ENCODE results near the gene PIK3R6. TPM values are rescaled to one million over a fixed set of nuclear protein-coding genes. Genes with fewer than 3 reads are reported as not detected.

The PIK3R6 gene
- total RNA-seq, 6 experiments from 2014 or later = 0.18 to 0.62 (median 0.25) TPM; not detected in 1

GRCh38 chr17:8757189-8757588 lies 110.3 kb downstream of the PIK3R6 start:
- TF ChIP-seq POLR2A (IDR thresholded peaks at IDR 0.05) = no peak
- TF ChIP-seq, protein P1, sequence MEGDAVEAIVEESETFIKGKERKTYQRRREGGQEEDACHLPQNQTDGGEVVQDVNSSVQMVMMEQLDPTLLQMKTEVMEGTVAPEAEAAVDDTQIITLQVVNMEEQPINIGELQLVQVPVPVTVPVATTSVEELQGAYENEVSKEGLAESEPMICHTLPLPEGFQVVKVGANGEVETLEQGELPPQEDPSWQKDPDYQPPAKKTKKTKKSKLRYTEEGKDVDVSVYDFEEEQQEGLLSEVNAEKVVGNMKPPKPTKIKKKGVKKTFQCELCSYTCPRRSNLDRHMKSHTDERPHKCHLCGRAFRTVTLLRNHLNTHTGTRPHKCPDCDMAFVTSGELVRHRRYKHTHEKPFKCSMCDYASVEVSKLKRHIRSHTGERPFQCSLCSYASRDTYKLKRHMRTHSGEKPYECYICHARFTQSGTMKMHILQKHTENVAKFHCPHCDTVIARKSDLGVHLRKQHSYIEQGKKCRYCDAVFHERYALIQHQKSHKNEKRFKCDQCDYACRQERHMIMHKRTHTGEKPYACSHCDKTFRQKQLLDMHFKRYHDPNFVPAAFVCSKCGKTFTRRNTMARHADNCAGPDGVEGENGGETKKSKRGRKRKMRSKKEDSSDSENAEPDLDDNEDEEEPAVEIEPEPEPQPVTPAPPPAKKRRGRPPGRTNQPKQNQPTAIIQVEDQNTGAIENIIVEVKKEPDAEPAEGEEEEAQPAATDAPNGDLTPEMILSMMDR (IDR thresholded peaks at IDR 0.05) = no peak
- intact Hi-C loops (cut with DNase I) = loop anchor here in 1 of 2 donors (10.0 kb wide), 1 partner anchor 362 kb away; the partner anchor contains the start of gene RNF222
- Histone ChIP-seq H3K4me3 (no peak overlapping the region), H3K27ac (no peak overlapping the region), H3K4me1 (no peaks in the 10 kb centered on the region), H3K9me3 (no peaks in the 10 kb centered on the region), H3K36me3 (no peaks in the 10 kb centered on the region), H3K27me3 (no peaks in the 10 kb centered on the region)
- ATAC-seq (no peak), DNase-seq (no peak)
- 93% methylated on average over 8 of the region's 13 CpGs for WGBS (ENCODE audit: insufficient coverage, low coverage, low lambda C conversion rate, missing lambda C conversion rate)

GRCh38 chr17:8755590-8756255 lies 111.8 kb downstream of the PIK3R6 start:
- Histone ChIP-seq H3K36me3 (no peaks in the 10 kb centered on the region), H3K9me3 (no peaks in the 10 kb centered on the region), H3K27ac (no peak overlapping the region), H3K27me3 (no peaks in the 10 kb centered on the region), H3K4me1 (no peaks in the 10 kb centered on the region), H3K4me3 (no peak overlapping the region)
- ATAC-seq (no peak), DNase-seq (no peak)
- WGBS (ENCODE audit: insufficient coverage, low coverage, low lambda C conversion rate, missing lambda C conversion rate) = 87% methylated on average over 9 of the region's 12 CpGs
- intact Hi-C loops (cut with DNase I) = loop anchor here in 1 of 2 donors (10.0 kb wide), 1 partner anchor 361 kb away; the partner anchor contains the start of gene RNF222
- TF ChIP-seq, protein P1 (IDR thresholded peaks at IDR 0.05) = no peak
- no peak for TF ChIP-seq POLR2A (IDR thresholded peaks at IDR 0.05)

DNA sequence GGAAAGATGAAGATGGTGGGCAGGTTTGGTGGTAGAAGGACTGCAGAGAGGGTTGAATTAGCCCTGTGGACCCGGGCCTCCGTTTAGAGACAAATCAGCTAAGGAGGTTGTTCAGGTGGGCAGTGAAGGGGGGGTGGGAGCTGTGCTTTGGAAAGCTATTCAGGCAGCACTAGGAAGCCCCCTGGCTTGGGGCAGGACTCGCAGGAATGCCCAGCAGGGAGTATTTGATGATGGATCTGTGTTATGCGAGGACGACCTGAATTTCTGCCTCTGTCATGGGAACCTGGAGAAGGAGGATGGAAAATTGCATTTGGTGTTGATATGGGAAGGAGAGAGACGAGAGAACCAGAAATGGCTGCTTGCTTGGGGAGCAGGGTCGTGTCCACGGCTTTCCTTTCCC lies 112.6 kb downstream of the PIK3R6 start:
- ATAC-seq = no peak
- H3K36me3 ChIP-seq = no peaks in the 10 kb centered on the region
- H3K9me3 ChIP-seq = no peaks in the 10 kb centered on the region
- H3K27ac ChIP-seq = no peak overlapping the region
- TF ChIP-seq, protein P1 (IDR thresholded peaks at IDR 0.05) = no peak
- TF ChIP-seq POLR2A (IDR thresholded peaks at IDR 0.05) = no peak
- no peak overlapping the region for H3K4me3 ChIP-seq
- intact Hi-C loops (cut with DNase I) = loop anchor here in 1 of 2 donors (10.0 kb wide), 1 partner anchor 360 kb away; the partner anchor contains the start of gene RNF222
- H3K4me1 ChIP-seq = no peaks in the 10 kb centered on the region
- WGBS (ENCODE audit: insufficient coverage, low coverage, low lambda C conversion rate, missing lambda C conversion rate) = 64% methylated on average over 7 of the region's 8 CpGs
- DNase-seq = no peak
- H3K27me3 ChIP-seq = no peaks in the 10 kb centered on the region

- no peak for DNase-seq
- Histone ChIP-seq H3K27me3 (no peaks in the 10 kb centered on the region), H3K27ac (no peak overlapping the region), H3K9me3 (no peaks in the 10 kb centered on the region), H3K4me3 (no peak overlapping the region), H3K36me3 (no peaks in the 10 kb centered on the region), H3K4me1 (no peaks in the 10 kb centered on the region)
- WGBS (ENCODE audit: insufficient coverage, low coverage, low lambda C conversion rate, missing lambda C conversion rate) = 18% methylated on average over 1 of the region's 1 CpG
- intact Hi-C loops (cut with DNase I) = loop anchor here in 1 of 2 donors (10.0 kb wide), 1 partner anchor 359 kb away; the partner anchor contains the start of gene RNF222
- TF ChIP-seq POLR2A (IDR thresholded peaks at IDR 0.05) = no peak
- TF ChIP-seq, protein P1 (IDR thresholded peaks at IDR 0.05) = peak; percentile 42 to 58 (median 46)
- ATAC-seq = peak; percentile 54 to 69 (median 64)
Measured at GRCh38 chr17:8753976-8754440, 113.5 kb downstream of the PIK3R6 start.
